GM21619 (cell line): ENCODE results near the gene PRMT2.
A peak's percentile ranks its signal among the peaks of the same experiment; 100 is the strongest.
"Not testable (repeated sequence)": the region's sequence is repeated elsewhere in the genome, so short reads cannot be mapped to it uniquely, and the experiment has no call there.

Experiments
- ATAC-seq: cut with Tn5 transposase; IDR thresholded peaks from one replicate; pipeline ENCODE4 v1.9.1; 2021; ENCODE audit not compliant: unreplicated experiment

Gene PRMT2

GRCh38 chr21:46617267-46618051 lies 18.0 kb upstream of the PRMT2 start:
- no peak for ATAC-seq

DNA sequence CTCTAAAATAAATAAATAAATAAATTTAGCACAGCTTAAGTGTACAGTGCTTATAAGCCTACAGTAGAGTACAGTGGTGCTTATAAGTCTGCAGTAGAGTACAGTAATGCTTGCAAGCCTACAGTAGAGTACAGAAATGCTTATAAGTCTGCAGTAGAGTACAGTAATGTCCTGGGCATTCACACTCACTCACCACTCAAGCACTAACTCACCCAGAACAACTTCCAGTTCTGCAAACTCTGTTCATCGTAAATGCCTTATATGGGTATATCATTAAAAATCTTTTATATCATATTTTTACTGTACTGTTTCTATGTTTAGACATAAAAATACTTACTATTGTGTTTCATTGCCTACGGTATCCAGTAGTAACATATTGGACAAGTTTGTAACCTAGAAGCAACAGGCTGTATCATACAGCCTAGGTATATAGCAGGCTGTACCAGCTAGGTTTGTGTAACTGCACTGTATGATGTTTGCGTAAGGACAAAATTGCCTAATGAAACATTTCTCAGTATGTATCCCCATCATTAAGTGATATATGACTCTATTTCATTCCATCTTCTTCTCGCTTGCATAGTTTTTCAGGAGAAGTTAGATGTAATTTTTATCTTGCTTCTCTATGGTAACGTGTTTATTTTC lies 16.6 kb upstream of the PRMT2 start:
- no peak for ATAC-seq

DNA sequence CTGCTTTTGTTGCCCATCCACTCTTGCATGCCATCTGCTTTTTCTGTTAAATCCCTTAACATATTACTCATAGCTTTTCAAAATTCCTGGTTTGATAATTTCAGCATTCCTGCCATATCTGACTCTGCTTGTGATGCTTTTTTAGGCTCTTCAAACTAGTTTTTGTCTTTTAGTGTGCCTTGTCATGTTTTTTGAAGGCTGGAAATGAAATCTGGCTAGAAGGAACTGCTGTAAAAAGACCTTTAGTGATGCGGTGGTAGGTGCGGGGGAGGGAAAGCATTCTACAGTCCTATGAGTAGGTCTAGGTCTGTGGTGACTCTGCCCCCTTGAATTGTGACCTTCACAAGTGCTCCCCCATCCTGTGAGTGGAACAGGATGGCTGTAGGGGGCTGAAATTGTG lies 15.6 kb upstream of the PRMT2 start:
- ATAC-seq: no peak

GRCh38 chr21:46620846-46621245 lies 14.6 kb upstream of the PRMT2 start:
- ATAC-seq: no peak

GRCh38 chr21:46621457-46622182 lies 13.9 kb upstream of the PRMT2 start:
- no peak for ATAC-seq

DNA sequence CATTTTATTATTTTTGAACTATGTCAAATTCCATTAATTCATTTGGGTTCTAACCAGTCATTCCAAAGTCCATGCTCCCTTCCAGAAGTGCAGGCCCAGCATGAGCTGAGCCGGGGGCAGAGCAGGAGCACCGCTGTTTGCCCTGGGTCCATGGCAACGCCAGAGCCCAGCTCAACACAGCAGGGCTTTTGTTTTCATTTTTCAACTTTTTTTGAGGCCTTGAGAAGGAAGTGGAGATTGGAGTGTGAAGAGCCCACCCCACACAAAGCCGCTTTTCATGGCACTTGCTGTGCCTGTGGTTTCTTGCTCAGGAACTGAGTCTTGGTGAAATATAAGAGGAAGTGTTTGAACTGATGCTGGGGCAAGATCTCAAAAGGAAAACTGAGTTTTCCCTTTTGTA lies 13.2 kb upstream of the PRMT2 start:
- no peak for ATAC-seq

- no peak for ATAC-seq
Observed at GRCh38 chr21:46624050-46624449, 11.4 kb upstream of the PRMT2 start.

GRCh38 chr21:46625759-46626158 lies 9.7 kb upstream of the PRMT2 start:
- ATAC-seq: no peak

GRCh38 chr21:46626536-46626935 lies 8.9 kb upstream of the PRMT2 start:
- no peak for ATAC-seq

- no peak for ATAC-seq
Observed at GRCh38 chr21:46626975-46627501, 8.4 kb upstream of the PRMT2 start.

DNA sequence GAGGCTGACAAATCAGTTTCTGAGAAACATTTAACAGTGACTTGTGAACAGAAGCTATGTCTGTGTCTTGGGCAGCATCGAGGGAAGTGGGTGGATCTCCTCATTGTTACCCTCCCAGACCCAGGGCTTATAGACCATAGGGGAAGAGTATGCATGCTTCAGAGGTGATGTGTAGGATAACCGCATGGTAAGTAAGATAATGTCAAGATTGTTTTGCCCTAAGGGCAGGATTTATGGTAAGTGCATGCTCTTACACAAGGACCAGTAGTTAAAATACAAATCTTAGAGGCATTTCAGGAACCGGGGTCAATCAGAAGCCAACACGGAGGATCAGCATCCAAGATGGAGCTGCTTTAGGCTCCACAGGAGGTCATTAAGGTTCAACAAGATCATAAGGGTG lies 7.7 kb upstream of the PRMT2 start:
- no peak for ATAC-seq

DNA sequence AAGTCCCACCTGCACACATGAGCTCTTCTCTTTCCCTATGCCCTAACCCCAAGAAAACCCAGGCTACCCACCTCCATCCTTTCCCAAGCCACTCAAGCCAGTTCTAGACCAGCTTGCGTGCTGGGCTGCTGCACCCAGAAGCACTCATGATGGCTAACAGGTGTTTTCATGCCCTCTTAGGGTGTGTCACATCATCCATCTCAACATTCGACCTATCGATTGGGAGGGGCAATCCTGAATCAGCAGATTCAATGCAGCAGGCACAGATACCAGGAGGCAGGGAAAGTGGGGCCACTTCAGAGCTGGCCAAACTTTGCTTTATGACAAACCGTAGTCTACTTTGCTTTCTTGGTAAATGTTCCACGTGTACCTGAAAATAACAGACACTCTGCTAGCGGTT lies 6.6 kb upstream of the PRMT2 start:
- ATAC-seq: no peak

- ATAC-seq: not testable (repeated sequence)
Observed at GRCh38 chr21:46630915-46631314, 4.6 kb upstream of the PRMT2 start.

DNA sequence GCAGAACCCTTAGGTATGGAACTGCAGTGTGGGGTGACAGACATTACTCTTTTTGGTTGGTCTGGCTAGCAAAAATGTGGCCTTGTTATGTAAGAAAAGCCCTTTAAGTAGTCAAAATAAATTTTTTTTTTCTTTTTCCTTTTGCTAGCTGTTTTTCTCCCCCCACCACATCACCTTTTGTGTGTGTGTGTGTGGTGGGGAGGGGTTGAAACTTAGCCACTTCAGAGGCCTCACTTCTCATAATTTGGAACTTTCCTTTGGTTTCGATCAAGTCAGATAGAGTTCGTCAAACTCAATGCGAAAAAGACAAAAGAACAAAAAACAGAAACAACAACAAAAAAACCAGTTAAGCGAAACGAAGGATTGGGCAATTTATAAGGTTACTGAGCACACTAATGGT lies 1.9 kb upstream of the PRMT2 start:
- no peak for ATAC-seq

DNA sequence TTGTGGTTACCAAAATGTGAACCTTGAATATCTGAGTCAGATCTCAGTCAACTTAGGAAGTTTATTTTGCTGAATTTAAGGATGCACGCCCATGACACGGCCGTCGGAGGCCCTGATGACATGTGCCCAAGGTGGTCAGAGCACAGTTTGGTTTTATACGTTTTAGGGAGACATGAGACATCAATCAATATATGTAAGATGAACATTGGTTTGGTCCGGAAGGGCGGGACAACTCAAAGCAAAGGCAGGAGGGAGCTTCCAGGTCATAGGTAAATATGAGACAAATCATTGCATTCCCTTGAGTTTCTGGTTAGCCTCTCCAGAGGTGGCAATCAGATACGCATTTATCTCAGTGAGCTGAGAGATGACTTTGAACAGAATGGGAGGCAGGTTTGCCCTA lies 1.0 kb upstream of the PRMT2 start:
- ATAC-seq: no peak

DNA sequence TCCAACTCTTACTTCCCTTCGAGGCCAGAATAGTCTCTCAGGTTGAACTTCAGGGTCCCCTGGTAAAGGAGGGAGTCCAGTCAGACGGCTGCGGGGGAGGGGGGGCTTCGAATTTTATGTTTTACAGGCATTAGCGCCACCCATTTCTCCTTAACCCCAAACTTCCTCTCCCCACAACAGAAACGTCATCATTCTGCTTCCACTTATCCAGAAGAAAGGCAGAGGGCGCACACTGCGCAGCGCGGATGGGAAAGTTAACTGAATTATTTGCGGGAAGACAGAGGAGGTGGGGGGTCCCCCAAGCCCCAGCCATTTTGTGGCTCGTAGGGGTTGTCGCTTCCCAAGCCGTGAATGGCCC lies 529 bp upstream of the PRMT2 start:
- peak; percentile 11 for ATAC-seq

DNA sequence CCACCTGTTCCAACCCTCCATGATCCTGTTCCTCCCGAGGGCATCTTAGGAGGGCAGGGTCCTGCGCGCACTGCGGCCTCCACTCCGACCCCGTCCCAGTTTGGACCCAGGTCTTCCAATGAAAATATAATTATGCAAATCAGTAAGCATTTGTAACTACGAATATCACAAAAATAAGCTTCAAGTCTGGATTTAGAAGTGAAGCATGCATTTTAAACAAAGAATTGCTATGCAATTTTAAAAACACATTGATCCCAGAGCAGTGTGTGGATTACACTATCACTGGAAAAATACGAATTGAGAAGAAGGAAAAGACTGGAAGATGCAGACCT lies 673 bp downstream of the PRMT2 start:
- ATAC-seq: no peak

DNA sequence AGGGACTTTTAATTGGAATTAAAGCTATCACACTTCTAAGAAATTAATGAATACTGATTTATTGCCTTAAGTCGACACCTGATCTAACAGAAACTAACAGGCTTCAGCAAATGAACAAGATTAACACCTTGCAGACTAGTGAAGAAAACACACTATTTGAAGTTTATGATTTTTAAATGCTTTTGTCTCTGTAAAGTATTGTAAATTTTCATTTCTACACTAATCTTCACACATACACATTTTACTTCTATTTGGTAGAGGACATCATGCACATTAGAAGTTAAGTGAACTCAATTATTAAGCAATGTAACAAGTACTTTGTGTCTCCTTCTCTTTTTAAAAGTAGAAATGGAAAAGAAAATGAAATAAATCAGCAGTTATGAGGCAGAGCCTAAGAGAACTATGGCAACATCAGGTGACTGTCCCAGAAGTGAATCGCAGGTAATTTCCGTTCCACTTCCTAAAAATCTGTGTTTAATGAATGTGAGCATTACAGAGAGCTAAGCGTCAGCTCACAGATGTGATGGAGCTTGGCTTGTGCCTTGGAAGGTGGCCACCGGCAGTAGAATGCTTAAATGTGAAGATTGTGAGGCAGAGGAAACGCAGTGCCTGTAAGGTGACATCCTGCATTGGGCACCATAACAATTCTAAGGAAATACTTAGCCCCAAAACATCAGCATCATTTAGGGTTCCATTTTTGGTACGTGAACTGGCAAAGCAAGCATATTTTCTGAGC lies 1.2 kb downstream of the PRMT2 start:
- no peak for ATAC-seq

DNA sequence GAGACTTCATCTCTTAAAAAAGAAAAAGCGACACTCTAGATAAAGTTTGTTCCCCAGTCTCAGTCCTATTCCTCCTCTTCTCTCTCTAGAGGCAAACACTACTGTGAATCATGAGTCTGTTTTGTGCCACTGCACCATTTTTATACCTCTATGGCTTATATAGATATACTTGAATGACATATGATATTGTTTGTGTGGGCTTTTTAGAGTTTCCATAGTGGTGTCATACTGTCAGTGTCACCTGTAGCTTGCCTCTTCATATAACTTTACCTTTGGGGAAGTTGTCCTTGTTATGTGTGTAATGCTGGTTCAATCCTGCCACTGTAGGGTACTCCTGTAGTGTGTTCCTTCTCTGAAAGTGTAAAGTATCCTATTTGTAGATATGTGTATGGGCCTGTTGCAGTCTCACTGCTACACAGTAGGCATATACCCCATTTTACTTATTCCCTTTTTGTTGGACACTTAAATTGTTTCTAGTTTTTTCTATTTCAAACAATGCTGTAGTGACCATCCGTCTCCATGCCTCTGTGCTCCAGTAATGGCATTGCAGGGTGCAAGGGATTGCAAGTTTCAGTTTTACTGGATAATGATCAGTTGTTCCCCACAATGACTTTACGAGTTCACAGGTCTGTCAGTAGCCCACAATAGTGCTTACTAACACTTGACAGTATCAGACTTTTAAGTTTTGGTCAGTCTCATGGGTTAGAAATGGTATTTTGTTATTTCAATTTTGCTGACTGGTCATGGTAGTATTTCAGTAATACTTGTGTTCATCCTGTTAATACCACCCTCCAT lies 2.7 kb downstream of the PRMT2 start:
- ATAC-seq: no peak

DNA sequence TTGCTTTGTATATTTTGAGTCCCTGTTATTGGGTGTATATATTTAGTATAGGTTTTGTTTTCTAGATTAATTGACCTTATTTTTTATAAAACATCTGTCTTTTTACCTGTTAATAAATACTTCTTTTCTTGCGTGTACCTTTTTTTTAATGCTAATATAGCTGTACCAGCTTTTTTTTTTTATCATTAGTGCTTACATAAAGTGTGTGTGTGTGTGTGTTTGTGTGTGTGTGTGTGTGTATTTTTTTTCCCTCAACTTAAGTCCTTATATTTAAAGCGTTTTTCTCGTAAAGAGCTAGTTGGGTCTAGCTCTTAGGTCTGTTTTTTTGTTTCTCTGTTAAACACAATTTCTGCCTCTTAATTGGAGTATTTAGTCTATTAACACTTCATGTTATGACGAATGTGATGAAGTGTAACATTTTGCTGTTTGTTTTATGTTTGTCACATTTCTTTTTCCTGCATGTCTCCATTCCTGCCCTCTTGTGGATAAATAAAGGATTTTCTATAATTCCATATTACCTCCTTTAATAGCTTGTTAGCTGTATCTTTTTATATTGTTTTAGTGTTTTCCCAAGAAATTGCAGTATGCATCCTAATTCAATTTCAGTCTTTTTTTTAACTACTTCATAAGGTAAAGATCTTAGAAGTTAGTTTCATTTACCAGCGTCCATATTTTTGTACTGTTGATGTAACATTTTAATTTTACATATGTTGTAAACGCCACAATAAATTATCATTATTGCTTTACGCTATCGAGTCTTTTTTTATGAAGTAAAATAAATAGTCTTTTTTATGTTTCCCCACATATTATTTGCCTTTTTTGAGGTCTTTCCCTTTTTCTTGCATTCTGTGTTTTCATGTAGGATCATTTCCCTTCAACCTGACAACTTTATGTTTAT lies 4.3 kb downstream of the PRMT2 start:
- no peak for ATAC-seq
